H9 (cell line): Measurements from ENCODE around the gene EIF6. TPM values are rescaled to one million over a fixed set of nuclear protein-coding genes. Genes with fewer than 3 reads are reported as not detected.

ENCODE experiments used
- DNase-seq: peaks from one replicate; pipeline ENCODE4 v3.0.0-alpha.2; 2017
- H2AFZ ChIP-seq: one replicate; pipeline ENCODE4 v1.6.1; 2013; ENCODE audit warnings: mild to moderate bottlenecking, low read length, control low read depth, moderate library complexity
- H2AK5ac ChIP-seq: 2 replicates; pipeline ENCODE4 v1.6.1; 2013; ENCODE audit warnings: low read length, control low read depth, mixed read lengths; ENCODE audit not compliant: insufficient read length
- H2BK120ac ChIP-seq: one replicate; pipeline ENCODE4 v1.6.1; 2013; ENCODE audit warnings: low read depth, mild to moderate bottlenecking, low read length, control low read depth, inconsistent platforms; ENCODE audit not compliant: poor library complexity, severe bottlenecking
- H2BK12ac ChIP-seq: 2 replicates; pipeline ENCODE4 v1.6.1; 2013; ENCODE audit warnings: low read length, control low read depth, mixed read lengths, low read depth; ENCODE audit not compliant: insufficient read length
- H2BK15ac ChIP-seq: 2 replicates; pipeline ENCODE4 v1.6.1; 2013; ENCODE audit warnings: low read depth, low read length, control low read depth
- H2BK20ac ChIP-seq: one replicate; pipeline ENCODE4 v1.6.1; 2013; ENCODE audit warnings: low read depth, mild to moderate bottlenecking, low read length, control low read depth, inconsistent platforms; ENCODE audit not compliant: poor library complexity, severe bottlenecking
- H2BK5ac ChIP-seq: 2 replicates; pipeline ENCODE4 v1.6.1; 2013; ENCODE audit warnings: low read length, control low read depth, mixed read lengths; ENCODE audit not compliant: insufficient read length
- H3K14ac ChIP-seq: 2 replicates; pipeline ENCODE4 v1.6.1; 2013; ENCODE audit warnings: low read length, control low read depth; ENCODE audit not compliant: insufficient read depth
- H3K18ac ChIP-seq: 2 replicates; pipeline ENCODE4 v1.6.1; 2013; ENCODE audit warnings: low read depth, mild to moderate bottlenecking, mixed read lengths, low read length, control low read depth; ENCODE audit not compliant: insufficient read length
- H3K23ac ChIP-seq: 2 replicates; pipeline ENCODE4 v1.6.1; 2013; ENCODE audit warnings: low read length, control low read depth, mixed read lengths, low read depth; ENCODE audit not compliant: insufficient read length
- H3K23me2 ChIP-seq: 2 replicates; pipeline ENCODE4 v1.6.1; 2013; ENCODE audit warnings: low read depth, mild to moderate bottlenecking, mixed read lengths, low read length, control low read depth; ENCODE audit not compliant: insufficient read length, poor library complexity, severe bottlenecking
- H3K27ac ChIP-seq: 2 replicates; pipeline ENCODE4 v1.5.1; 2013; ENCODE audit warnings: low read length, control low read depth, mixed read lengths, low read depth; ENCODE audit not compliant: insufficient read length
- H3K27me3 ChIP-seq: 2 replicates; pipeline ENCODE4 v1.6.1; 2013; ENCODE audit warnings: low read length, control low read depth, inconsistent platforms; ENCODE audit not compliant: insufficient read depth
- H3K4ac ChIP-seq: 2 replicates; pipeline ENCODE4 v1.6.1; 2013; ENCODE audit warnings: low read depth, mild to moderate bottlenecking, control low read depth, inconsistent platforms, low read length, moderate library complexity
- H3K4me1 ChIP-seq: 2 replicates; pipeline ENCODE4 v1.6.1; 2013; ENCODE audit warnings: low read length, control low read depth, inconsistent platforms; ENCODE audit not compliant: insufficient read depth
- H3K4me2 ChIP-seq: 2 replicates; pipeline ENCODE4 v1.6.1; 2013; ENCODE audit warnings: low read length, control low read depth, mixed read lengths; ENCODE audit not compliant: insufficient read length, insufficient read depth
- H3K56ac ChIP-seq: 2 replicates; pipeline ENCODE4 v1.6.1; 2013; ENCODE audit warnings: low read depth, mild to moderate bottlenecking, mixed read lengths, low read length, control low read depth; ENCODE audit not compliant: insufficient read length
- H3K79me1 ChIP-seq: 2 replicates; pipeline ENCODE4 v1.6.1; 2013; ENCODE audit warnings: low read depth, mild to moderate bottlenecking, moderate library complexity, low read length, control low read depth, inconsistent platforms; ENCODE audit not compliant: insufficient read depth, poor library complexity, severe bottlenecking
- H3K79me2 ChIP-seq: 2 replicates; pipeline ENCODE4 v1.6.1; 2013; ENCODE audit warnings: low read length, control low read depth, inconsistent platforms; ENCODE audit not compliant: insufficient read depth
- H3K9ac ChIP-seq: 2 replicates; pipeline ENCODE4 v1.6.1; 2013; ENCODE audit warnings: low read length, control low read depth, mixed read lengths; ENCODE audit not compliant: insufficient read length; ENCODE audit errors: extremely low read depth
- H3K9me3 ChIP-seq: one replicate; pipeline ENCODE4 v1.6.1; 2013; ENCODE audit warnings: low read depth, low read length, inconsistent platforms; ENCODE audit not compliant: control insufficient read depth
- H3T11ph ChIP-seq: one replicate; pipeline ENCODE4 v1.6.1; 2013; ENCODE audit warnings: mild to moderate bottlenecking, low read length, control low read depth, inconsistent platforms
- H4K20me1 ChIP-seq: one replicate; pipeline ENCODE4 v1.6.1; 2013; ENCODE audit not compliant: control insufficient read depth, insufficient read length, insufficient read depth
- H4K5ac ChIP-seq: 2 replicates; pipeline ENCODE4 v1.6.1; 2013; ENCODE audit warnings: low read depth, mild to moderate bottlenecking, mixed read lengths, low read length, control low read depth; ENCODE audit not compliant: insufficient read length
- H4K8ac ChIP-seq: replicated peaks from 2 replicates; pipeline ENCODE4 v1.6.1; 2013; ENCODE audit warnings: low read length, control low read depth, mixed read lengths, low read depth; ENCODE audit not compliant: insufficient read length
- H4K91ac ChIP-seq: 2 replicates; pipeline ENCODE4 v1.6.1; 2013; ENCODE audit warnings: low read depth, mild to moderate bottlenecking, moderate library complexity, mixed read lengths, low read length, control low read depth; ENCODE audit not compliant: insufficient read length
- H3K27ac Mint-ChIP-seq, 3 experiments: 2 replicates in 2 of 3; 3 replicates in 1 of 3; pipeline ENCODE4 v1.8.0; 2020 to 2021; ENCODE audit warnings: mixed read lengths in 3 of 3, mild to moderate bottlenecking in 1 of 3, moderate library complexity in 1 of 3
- H3K27me3 Mint-ChIP-seq: 2 replicates; pipeline ENCODE4 v1.8.0; 2021; ENCODE audit warnings: low read depth, mild to moderate bottlenecking, moderate library complexity, mixed read lengths
- H3K36me3 Mint-ChIP-seq, 3 experiments: 2 replicates in 2 of 3; 3 replicates in 1 of 3; pipeline ENCODE4 v1.8.0; 2020 to 2021; ENCODE audit warnings: low read depth in 3 of 3, mixed read lengths in 3 of 3; ENCODE audit not compliant: insufficient read depth in 1 of 3
- H3K4me1 Mint-ChIP-seq, 2 experiments: 2 replicates each; pipeline ENCODE4 v1.8.0; 2020; ENCODE audit warnings: mixed read lengths in 2 of 2
- H3K4me3 Mint-ChIP-seq, 2 experiments: 2 replicates in 1 of 2; 3 replicates in 1 of 2; pipeline ENCODE4 v1.8.0; 2020 to 2021; ENCODE audit warnings: mild to moderate bottlenecking in 2 of 2, mixed read lengths in 2 of 2, moderate library complexity in 1 of 2
- H3K9me3 Mint-ChIP-seq, 2 experiments: 2 replicates in 1 of 2; 3 replicates in 1 of 2; pipeline ENCODE4 v1.8.0; 2020; ENCODE audit warnings: mild to moderate bottlenecking in 2 of 2, mixed read lengths in 2 of 2, moderate library complexity in 1 of 2
- total RNA-seq: library from RNA; stranded (reverse); gene quantifications from 2 replicates; pipeline ENCODE4 v1.2.1, GENCODE V29; 2021
- TF ChIP-seq, protein P1 (sequence below): fragments of 200-600 bp; sonication (generic); conservative IDR thresholded peaks from 3 replicates; pipeline ENCODE4 v1.8.0; 2021; ENCODE audit warnings: antibody characterized with exemption, mild to moderate bottlenecking

Gene EIF6
- total RNA-seq, 1 experiment from 2014 or later: 150 TPM

- Histone ChIP-seq H3T11ph (no peak overlapping the region), H3K18ac (no peak overlapping the region), H2BK12ac (no peak overlapping the region), H2AK5ac (no peak overlapping the region), H3K9me3 (no peaks in the 10 kb centered on the region), H2BK20ac (no peak overlapping the region), H4K5ac (no peak overlapping the region), H3K79me2 (no peaks in the 10 kb centered on the region), H3K4me2 (no peak overlapping the region), H3K9ac (no peak overlapping the region), H4K91ac (no peak overlapping the region), H3K79me1 (no peaks in the 10 kb centered on the region), H3K27ac (no peak overlapping the region), H2BK120ac (no peak overlapping the region), H3K4me1 (peaks cover 8% of the 10 kb centered on the region; the same call in 1 of the 2 replicates), H3K27me3 (no peaks in the 10 kb centered on the region), H3K56ac (no peak overlapping the region), H3K4ac (no peak overlapping the region), H4K8ac (no peak overlapping the region), H2BK15ac (no peak overlapping the region), H4K20me1 (no peaks in the 10 kb centered on the region), H3K14ac (no peak overlapping the region), H2AFZ (no peak overlapping the region), H3K23ac (no peak overlapping the region), H3K23me2 (no peaks in the 10 kb centered on the region), H2BK5ac (no peak overlapping the region)
- Mint-ChIP-seq H3K27me3 (peaks cover 2% of the 10 kb centered on the region; the same call in 1 of the 2 replicates), H3K4me3 (no peak overlapping the region), H3K36me3 (peaks cover 0 to 14% (median 5%) of the 10 kb centered on the region in 3 experiments; a peak in 4 of 7 replicates), H3K9me3 (peaks cover 0 to 3% of the 10 kb centered on the region in 2 experiments; a peak in 2 of 5 replicates), H3K27ac (no peak overlapping the region), H3K4me1 (peaks cover 18 to 24% of the 10 kb centered on the region in 2 experiments)
- DNase-seq: no peak
- TF ChIP-seq, protein P1, sequence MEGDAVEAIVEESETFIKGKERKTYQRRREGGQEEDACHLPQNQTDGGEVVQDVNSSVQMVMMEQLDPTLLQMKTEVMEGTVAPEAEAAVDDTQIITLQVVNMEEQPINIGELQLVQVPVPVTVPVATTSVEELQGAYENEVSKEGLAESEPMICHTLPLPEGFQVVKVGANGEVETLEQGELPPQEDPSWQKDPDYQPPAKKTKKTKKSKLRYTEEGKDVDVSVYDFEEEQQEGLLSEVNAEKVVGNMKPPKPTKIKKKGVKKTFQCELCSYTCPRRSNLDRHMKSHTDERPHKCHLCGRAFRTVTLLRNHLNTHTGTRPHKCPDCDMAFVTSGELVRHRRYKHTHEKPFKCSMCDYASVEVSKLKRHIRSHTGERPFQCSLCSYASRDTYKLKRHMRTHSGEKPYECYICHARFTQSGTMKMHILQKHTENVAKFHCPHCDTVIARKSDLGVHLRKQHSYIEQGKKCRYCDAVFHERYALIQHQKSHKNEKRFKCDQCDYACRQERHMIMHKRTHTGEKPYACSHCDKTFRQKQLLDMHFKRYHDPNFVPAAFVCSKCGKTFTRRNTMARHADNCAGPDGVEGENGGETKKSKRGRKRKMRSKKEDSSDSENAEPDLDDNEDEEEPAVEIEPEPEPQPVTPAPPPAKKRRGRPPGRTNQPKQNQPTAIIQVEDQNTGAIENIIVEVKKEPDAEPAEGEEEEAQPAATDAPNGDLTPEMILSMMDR: no peak
These were observed 47.1 kb downstream of the EIF6 start for GRCh38 chr20:35237486-35237885.
